Spleen (tissue), 7 donors: Measurements from ENCODE around the gene TRIM7.

Source experiments
- CTCF ChIP-seq, 11 experiments: fragments of 200-600 bp in 7 of 11; fragments of 450-650 bp in 4 of 11; sonication (generic) in 4 of 11; IDR thresholded peaks in 8 of 11; conservative IDR thresholded peaks in 3 of 11; 1 replicate in 7 of 11; 2 replicates in 4 of 11; pipeline versions ENCODE4 v1.4.0 to v1.8.0; 2016 to 2021; ENCODE audit warnings: antibody characterized with exemption in 11 of 11, inconsistent platforms in 4 of 11, mild to moderate bottlenecking in 1 of 11
- POLR2A ChIP-seq, 3 donors: fragments of 450-650 bp; IDR thresholded peaks; one replicate each; pipeline ENCODE4 v1.5.1; 2017; ENCODE audit warnings: antibody characterized with exemption in 3 of 3, mild to moderate bottlenecking in 1 of 3
- POLR2AphosphoS5 ChIP-seq, 3 donors: sonication (generic); formaldehyde crosslinking; IDR thresholded peaks; one replicate each; pipeline ENCODE4 v1.5.1; 2017; ENCODE audit warnings: antibody characterized with exemption in 3 of 3
- donor health status: DM: no; HTN: no; CAD: no; lungs with moderate emphysema.
- donor health status: DM: no; HTN: no; CAD: no.
- donor health status: DM: no; HTN: no; CAD: no.

GRCh38 chr5:181189363-181189961 lies 15.5 kb downstream of the TRIM7 start:
- TF ChIP-seq POLR2AphosphoS5 (IDR thresholded peaks at IDR 0.05) (peak; percentile 22 to 44 (median 29)), CTCF (IDR thresholded peaks at IDR 0.05 in 8 of 11, conservative IDR thresholded peaks at IDR 0.05 in 3 of 11) (no peak), POLR2A (IDR thresholded peaks at IDR 0.05) (peak in 1 of 3 donors; percentile 27)
